Measurements from ENCODE around the gene SEC11A.
A peak's percentile ranks its signal among the peaks of the same experiment; 100 is the strongest.

The SEC11A gene

DNA sequence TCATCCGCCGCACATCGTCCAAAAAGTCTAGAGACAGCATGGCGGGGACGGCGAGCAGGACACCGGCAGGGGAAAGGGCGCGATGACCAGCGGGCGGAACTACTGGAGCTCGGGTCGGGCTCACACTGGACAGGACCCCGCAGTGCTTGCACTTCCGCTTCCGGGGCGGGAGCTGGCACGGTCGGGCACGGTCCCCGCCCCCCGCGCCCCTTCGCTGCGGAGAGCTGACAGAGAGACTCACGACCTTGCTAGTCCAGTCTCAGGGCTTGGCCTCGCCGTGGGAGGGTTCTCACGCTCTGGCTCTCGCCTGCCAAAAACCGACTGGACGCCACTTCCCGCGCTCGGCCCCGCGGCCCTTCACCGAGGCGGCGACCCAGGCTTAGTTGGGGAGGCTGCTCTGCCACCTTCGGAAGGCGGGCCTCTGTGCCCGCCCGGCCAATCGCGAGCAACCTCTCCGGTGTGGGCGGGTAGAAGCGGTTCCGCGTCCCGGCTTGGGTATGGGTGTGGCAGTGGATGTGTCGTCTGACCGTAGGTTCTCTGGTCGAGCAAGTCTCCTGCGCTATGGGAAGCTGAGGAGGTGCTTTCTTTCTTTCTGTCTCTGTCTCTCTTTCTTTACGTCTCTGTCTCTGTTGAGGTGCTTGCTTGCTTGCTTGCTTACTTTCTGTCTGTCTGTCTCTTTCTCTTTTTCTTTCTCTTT lies at the start of gene SEC11A:
SEC11A (minus strand) TSS at position 104 of the 697 bp plus-strand sequence; CDS start at position 40, 64 bp downstream.
- H3K4me3 ChIP-seq (ENCODE audit: low read depth, low read length) = peak within 1 kb of the TSS; percentile 97
- TF ChIP-seq CTCF (conservative IDR thresholded peaks at IDR 0.05; ENCODE audit: low read depth, low read length) = no peak
- DNase-seq (ENCODE audit: low read depth) = peak; percentile 91

DNA sequence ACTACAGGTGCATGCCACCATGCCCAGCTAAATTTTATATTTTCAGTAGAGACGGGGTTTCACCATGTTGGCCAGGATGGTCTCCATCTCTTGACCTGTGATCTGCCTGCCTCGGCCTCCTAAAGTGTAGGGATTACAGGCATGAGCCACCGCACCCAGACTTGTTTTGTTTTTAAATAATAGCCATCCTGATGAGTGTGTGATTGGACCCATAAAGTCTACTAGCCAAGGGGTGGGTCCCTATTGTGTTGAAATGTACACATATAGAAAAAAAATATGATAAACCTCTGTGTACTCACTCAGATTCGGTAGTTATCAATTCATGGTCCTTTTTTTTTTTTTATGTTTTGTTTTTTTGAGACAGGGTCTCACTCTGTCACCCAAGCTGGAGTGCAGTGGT lies 49.7 kb upstream of the SEC11A start:
- no peak for DNase-seq (ENCODE audit: low read depth)
- no peak for TF ChIP-seq CTCF (conservative IDR thresholded peaks at IDR 0.05; ENCODE audit: low read depth, low read length)
- no peak overlapping the region for H3K4me3 ChIP-seq (ENCODE audit: low read depth, low read length)

GRCh38 chr15:84764989-84765388 lies 49.0 kb upstream of the SEC11A start:
- TF ChIP-seq CTCF (conservative IDR thresholded peaks at IDR 0.05; ENCODE audit: low read depth, low read length) = no peak
- H3K4me3 ChIP-seq (ENCODE audit: low read depth, low read length) = no peak overlapping the region

GRCh38 chr15:84764585-84764984 lies 48.6 kb upstream of the SEC11A start:
- TF ChIP-seq CTCF (conservative IDR thresholded peaks at IDR 0.05; ENCODE audit: low read depth, low read length) = no peak
- DNase-seq (ENCODE audit: low read depth) = no peak
- H3K4me3 ChIP-seq (ENCODE audit: low read depth, low read length) = no peak overlapping the region

More at GRCh38 chr15:84764989-84765388, 49.0 kb upstream of the SEC11A start:
- no peak for DNase-seq (ENCODE audit: low read depth)

DNA sequence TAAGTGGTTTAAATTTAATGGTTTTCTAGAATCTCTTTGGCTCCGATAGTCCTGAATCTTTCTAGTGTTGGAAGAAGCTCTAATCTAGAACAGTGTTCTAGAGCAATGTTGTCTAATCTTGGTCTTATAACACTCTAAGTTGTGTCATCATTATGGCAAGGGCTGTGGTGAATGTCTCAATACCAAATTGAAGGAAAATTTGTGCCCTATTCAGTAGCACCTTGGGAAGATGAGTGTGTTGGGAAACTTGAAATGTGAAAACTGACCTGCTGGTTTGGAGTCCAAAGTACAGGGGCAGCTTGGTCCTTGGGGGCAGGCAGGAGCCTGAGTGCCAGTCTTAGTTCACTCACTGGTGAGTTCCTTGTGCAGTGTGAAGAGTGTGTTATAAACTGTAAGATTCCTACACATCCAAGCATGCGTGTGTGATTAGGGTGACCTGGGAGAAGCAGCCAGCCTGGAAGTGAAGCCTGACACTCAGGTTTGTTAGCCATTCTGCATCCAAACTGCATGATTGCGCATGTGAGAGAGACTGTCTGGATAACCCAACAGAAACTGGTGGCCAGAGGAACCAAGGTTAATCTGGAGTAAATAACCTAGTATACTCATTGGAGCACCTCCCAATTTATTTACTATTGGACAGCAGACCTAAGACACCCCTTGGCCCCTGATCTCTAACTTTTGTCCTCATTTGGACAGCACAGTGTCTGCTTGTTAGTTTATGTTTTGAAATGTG lies 47.1 kb upstream of the SEC11A start:
- TF ChIP-seq CTCF (conservative IDR thresholded peaks at IDR 0.05; ENCODE audit: low read depth, low read length) = no peak
- DNase-seq (ENCODE audit: low read depth) = no peak
- H3K4me3 ChIP-seq (ENCODE audit: low read depth, low read length) = no peak overlapping the region

- TF ChIP-seq CTCF (conservative IDR thresholded peaks at IDR 0.05; ENCODE audit: low read depth, low read length) = no peak
- DNase-seq (ENCODE audit: low read depth) = no peak
- no peak overlapping the region for H3K4me3 ChIP-seq (ENCODE audit: low read depth, low read length)
Measured at GRCh38 chr15:84761607-84762131, 45.7 kb upstream of the SEC11A start.

Data from choroid plexus epithelial cell (primary cell).